Posterior vena cava (tissue), 2 donors: Measurements from ENCODE around the gene CCDC148. TPM values are rescaled to one million over a fixed set of nuclear protein-coding genes. Genes with fewer than 3 reads are reported as not detected.
"Not testable (repeated sequence)": the region's sequence is repeated elsewhere in the genome, so short reads cannot be mapped to it uniquely, and the experiment has no call there.

Experiments
- DNase-seq: peaks from one replicate; pipeline ENCODE4 v3.0.0-alpha.2; 2020; ENCODE audit warnings: low spot score
- intact Hi-C, 2 donors: fragments of 100-400 bp; cut with DNase I; formaldehyde crosslinking; loops; one replicate each; pipeline versions ENCODE4 v1.14.1 to v1.14.2; 2022 to 2023
- total RNA-seq, 2 donors: library from RNA; stranded (reverse); fragmentation: NEBNext Ultra II Directional; extraction: Animal tissue kit (Norgen Biotek cat#: 25700); gene quantifications; one replicate each; pipeline ENCODE4 v1.2.1, GENCODE V29; 2021
- donor health status: DM: yes; HTN: yes; CAD: no.
- donor health status: DM: yes; HTN: yes; CAD: no.

Gene CCDC148
- total RNA-seq, 2 donors from 2014 or later: 0.43 to 0.79 TPM

DNA sequence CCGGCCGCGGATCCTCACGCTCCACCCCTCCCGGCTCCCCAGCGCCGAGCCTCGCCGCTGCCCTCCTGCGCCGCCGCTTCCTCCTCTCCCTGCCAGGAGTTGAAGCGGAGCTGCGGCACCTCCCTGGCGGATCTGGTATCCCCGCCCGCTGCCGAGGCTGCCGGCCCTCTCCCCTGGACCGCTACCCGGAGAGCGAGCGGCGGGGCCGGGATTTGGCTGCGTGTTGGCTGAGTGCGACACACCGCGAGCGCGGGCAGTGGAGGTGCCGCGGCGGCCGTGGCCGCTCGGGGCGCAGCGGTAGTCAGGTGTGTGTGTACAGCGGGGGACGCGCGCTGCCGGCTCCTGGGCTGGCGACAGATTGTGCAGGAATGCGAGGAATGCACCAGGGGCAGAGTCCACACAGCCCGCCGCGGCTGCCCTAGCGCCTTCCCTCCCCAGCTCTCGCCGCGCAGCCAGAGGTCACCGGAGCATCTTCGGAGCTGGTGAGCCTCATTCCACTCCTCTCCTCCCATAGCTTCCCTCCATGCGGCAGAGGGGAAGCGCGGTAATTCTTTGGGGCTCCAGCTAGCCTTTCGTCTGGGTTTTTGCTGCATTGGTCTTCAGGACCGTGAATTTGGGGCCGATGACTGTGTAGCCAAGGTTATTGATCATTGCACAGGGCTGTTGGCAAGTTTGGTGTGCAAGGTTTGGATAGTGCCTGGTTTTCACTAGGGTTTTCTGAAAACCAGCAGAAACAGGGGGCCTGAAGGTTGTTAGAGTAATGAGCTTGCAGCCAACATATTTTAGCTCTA, 1.5 kb upstream of the CCDC148 start:
- no peak for DNase-seq
- intact Hi-C loops: no loop called here

GRCh38 chr2:158457092-158457825, 706 bp upstream of the CCDC148 start:
- peak; percentile 89 for DNase-seq
- intact Hi-C loops: no loop called here

DNA sequence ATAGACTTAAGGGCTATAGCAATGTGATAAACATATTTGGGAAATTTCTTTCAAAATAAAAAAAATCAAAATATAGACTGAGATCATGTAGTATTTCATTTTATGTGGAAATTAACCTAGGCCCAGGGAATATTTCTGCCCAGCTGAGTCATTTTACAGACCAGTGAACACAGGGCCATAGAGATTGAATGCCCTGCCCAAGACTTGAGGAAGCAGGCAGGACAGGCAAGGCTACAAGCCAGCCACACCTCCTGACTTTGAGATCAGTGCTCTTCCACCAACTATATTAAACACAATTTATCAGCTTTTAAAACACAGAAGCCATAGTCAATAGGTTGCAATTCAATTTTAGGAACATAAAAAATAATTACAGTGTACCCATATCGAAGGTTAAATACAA, 12.9 kb downstream of the CCDC148 start:
- intact Hi-C loops: no loop called here
- no peak for DNase-seq

DNA sequence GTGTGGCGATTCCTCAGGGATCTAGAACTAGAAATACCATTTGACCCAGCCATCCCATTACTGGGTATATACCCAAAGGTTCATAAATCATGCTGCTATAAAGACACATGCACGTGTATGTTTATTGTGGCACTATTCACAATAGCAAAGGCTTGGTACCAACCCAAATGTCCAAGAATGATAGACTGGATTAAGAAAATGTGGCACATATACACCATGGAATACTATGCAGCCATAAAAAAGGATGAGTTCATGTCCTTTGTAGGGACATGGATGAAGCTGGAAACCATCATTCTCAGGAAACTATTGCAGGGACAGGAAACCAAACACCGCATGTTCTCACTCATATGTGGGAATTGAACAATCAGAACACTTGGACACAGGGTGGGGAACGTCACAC, 17.5 kb downstream of the CCDC148 start:
- DNase-seq, intact Hi-C loops: not testable (repeated sequence)

DNA sequence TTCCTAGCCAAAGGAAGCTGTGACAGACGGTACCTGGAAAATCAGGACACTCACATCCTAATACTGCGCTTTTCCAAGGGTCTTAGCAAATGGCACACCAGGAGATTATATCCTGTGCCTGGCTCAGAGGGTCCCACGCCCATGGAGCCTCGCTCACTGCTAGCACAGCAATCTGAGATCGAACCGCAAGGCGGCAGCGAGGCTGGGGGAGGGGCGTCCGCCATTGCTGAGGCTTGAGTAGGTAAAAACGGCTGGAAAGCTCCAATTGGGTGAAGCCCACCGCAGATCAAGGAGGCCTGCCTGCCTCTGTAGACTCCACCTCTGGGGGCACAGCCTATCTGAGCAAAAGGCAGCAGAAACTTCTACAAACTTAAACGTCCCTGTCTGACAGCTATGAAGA, 22.8 kb downstream of the CCDC148 start:
- intact Hi-C loops: not testable (repeated sequence)

GRCh38 chr2:158432117-158432516, 24.4 kb downstream of the CCDC148 start:
- DNase-seq: no peak
- intact Hi-C loops: no loop called here

More for the DNA sequence above, 22.8 kb downstream of the CCDC148 start:
- DNase-seq: not testable (repeated sequence)

DNA sequence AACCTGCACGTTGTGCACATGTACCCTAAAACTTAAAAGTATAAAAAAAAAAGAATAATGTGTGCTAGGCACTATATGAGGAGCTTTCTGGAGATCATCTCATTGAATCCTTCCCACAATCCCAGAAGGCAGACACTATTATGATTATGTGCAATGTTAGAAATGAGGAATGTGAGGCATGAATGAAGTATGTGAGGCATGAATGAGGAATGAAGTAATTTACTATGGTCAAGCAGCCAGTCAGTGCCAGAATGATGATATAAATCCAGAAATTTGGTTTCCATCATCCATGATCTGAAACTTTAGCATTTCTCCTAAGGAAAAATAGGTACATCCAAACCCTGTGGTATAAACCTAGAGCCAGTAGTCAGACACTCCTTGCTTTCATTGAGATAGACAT, 42.0 kb downstream of the CCDC148 start:
- intact Hi-C loops: loop anchor here in 1 of 2 donors (5.0 kb wide), 1 partner anchor 513 kb away; no protein-coding TSS in a partner anchor
- DNase-seq: no peak

- no peak for DNase-seq
- intact Hi-C loops: loop anchor here in 1 of 2 donors (5.0 kb wide), 1 partner anchor 514 kb away; no protein-coding TSS in a partner anchor
Measured at GRCh38 chr2:158413581-158413980, 43.0 kb downstream of the CCDC148 start.

DNA sequence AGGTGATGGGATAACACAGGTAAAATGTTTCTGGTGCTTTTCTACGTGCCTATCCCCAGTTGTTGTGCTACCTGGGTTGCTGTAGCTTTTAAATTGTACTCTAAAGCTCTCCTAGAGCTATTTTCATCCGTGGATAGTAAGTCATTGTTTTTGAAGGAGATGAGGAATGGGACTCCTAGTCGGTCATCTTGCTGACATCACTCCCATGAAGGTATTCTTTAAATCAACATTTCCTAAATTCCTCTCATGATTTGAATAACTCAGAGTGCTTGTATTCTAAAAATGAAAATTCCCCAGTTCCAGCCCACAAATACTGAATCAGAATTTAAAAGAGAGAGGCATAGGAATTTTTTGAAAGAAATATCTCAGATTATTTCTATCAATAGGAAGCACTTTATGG, 44.3 kb downstream of the CCDC148 start:
- intact Hi-C loops: loop anchor here in 1 of 2 donors (5.0 kb wide), 1 partner anchor 515 kb away; no protein-coding TSS in a partner anchor
- no peak for DNase-seq

GRCh38 chr2:158411748-158412147, 44.8 kb downstream of the CCDC148 start:
- DNase-seq: no peak
- intact Hi-C loops: loop anchor here in 1 of 2 donors (5.0 kb wide), 1 partner anchor 516 kb away; no protein-coding TSS in a partner anchor

DNA sequence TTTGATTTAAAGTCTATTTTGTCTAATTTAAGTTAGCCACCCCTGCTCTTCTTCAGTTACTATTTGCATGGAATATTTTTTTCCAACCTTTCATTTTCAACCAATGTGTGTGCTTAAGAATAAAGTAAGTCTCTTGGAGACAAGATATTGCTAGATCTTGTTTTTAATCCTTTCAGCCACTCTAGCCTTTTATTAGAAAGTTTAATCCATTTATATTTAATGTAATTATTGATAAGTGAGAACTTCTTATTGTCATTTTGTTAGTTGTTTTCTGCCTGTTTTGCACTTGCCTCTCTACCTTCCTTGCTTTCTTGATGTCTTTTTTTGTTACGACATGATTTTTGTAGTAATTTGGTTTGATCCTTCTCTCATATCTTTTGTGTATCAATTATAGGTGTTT, 46.4 kb downstream of the CCDC148 start:
- no peak for DNase-seq
- intact Hi-C loops: loop anchor here in 1 of 2 donors (5.0 kb wide), 1 partner anchor 517 kb away; no protein-coding TSS in a partner anchor

DNA sequence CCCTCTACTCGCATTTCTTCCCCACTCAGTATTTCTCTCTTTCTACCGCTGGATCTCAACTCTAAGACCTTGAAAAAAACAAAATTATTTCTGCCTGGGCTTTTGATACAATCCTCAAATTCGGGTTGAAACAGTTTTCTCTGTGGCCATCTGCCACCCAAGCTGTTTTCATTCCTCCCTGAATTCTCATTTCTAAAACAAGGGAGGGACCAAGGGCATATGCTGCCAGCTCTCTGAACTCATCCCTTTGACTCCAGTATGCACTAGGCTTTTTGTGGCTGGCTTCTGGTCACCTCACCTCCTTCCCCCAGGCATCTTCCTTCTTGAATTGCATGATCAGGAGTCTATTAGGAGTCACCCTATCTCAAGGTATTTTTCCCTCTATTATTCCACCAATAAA, 49.5 kb downstream of the CCDC148 start:
- no peak for DNase-seq
- intact Hi-C loops: no loop called here

- DNase-seq: no peak
- intact Hi-C loops: no loop called here
Measured at GRCh38 chr2:158405341-158405740, 51.2 kb downstream of the CCDC148 start.

DNA sequence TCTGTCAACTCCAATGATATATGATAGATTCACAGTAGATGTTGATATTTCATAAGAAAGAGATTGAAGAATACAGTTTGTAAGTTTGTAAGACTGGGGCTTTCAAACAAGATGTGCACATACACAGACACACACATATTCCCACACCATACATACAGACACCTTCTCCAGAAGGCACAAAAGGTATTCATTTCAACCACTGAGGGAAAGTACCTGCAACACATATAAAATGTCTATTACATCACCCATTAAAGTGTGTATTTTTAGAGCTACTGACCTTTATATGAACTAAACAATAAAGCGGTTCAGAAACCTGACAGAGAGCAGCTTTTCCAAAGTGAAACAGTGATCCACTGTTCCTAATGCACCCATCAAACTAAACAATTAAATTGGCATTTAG, 53.3 kb downstream of the CCDC148 start:
- no peak for DNase-seq
- intact Hi-C loops: no loop called here

DNA sequence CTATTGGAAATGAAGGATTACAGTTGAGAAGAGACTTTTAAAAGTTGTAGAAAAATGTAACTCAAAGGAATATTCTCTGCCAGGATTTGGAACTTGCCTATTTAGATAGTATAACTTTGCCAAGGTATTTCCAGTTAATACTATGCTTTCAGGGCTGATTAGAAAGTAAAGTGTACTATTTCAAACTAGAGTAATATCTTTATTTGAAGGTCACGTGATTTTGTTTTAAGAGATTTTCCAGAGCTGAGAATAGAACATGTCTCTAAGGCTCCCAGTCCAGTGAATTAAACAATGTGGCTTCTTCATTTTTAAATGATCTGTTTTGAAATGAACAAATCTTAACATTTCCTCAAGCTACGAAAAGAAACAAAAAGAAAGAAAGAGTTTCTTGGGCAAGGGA, 53.9 kb downstream of the CCDC148 start:
- DNase-seq: no peak
- intact Hi-C loops: no loop called here

- intact Hi-C loops: no loop called here
Measured at GRCh38 chr2:158395166-158395565, 61.4 kb downstream of the CCDC148 start.

GRCh38 chr2:158394453-158394852, 62.1 kb downstream of the CCDC148 start:
- DNase-seq: no peak
- intact Hi-C loops: no loop called here

More at GRCh38 chr2:158395166-158395565, 61.4 kb downstream of the CCDC148 start:
- DNase-seq: no peak

GRCh38 chr2:158393886-158394285, 62.7 kb downstream of the CCDC148 start:
- DNase-seq: no peak
- intact Hi-C loops: no loop called here

DNA sequence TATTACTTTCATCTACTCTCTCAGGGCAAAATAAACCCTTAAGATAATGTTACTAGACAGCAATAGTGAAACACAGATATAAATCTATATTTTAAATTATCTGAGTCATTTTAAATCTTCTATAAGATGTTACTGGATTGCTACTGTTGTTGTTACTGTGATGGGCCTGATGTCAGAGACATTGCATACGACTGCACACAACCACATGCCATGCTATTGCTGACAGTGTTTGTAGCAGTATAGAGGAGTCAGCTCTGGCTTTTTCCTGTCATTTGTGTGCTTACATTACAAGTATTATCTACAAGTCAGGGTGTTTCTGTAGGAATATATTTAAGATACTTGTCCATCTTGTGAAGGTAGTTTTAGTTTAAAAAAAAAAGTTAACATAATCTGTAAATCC, 63.9 kb downstream of the CCDC148 start:
- DNase-seq: no peak
- intact Hi-C loops: no loop called here

DNA sequence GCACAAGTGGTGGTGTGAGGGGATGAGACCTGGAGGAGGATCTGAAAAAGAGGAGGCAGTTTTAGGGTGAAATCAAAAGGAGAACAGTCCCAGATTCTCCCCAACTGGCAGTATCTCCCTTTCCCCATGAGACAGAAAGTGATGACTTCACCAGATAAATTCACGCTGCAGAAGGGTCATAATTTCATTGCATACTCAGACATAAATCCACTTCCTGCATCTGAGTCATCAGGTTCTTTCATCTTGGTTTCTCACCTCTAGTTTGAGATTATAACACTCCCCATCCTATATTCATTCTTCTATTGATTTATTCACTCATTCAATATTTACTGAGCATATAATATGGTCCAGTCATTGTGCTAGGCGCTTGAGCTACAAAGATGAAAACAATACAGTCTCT, 64.7 kb downstream of the CCDC148 start:
- DNase-seq: no peak
- intact Hi-C loops: no loop called here
